Activated CD8-positive, alpha-beta memory T cell treated with anti-CD3 and anti-CD28 coated beads for 48 hours (primary cell): ENCODE data around the gene SAMD4A.
"Not testable (repeated sequence)": the region's sequence is repeated elsewhere in the genome, so short reads cannot be mapped to it uniquely, and the experiment has no call there.

ENCODE experiments used
- DNase-seq, 3 experiments: peaks; one replicate each; pipeline ENCODE4 v3.0.0-alpha.2; 2020; ENCODE audit warnings: low read depth in 2 of 3, low spot score in 2 of 3

SAMD4A gene

GRCh38 chr14:54794159-54794558, 227.2 kb downstream of the SAMD4A start:
- DNase-seq, result no peak

GRCh38 chr14:54794796-54795195, 227.9 kb downstream of the SAMD4A start:
- no peak for DNase-seq

GRCh38 chr14:54796961-54797360, 230.0 kb downstream of the SAMD4A start:
- no peak for DNase-seq

- DNase-seq, result no peak
These were observed 230.6 kb downstream of the SAMD4A start for GRCh38 chr14:54797556-54797955.

- no peak for DNase-seq
These were observed 231.1 kb downstream of the SAMD4A start for GRCh38 chr14:54797986-54798385.

- DNase-seq, result no peak
These were observed 231.7 kb downstream of the SAMD4A start for GRCh38 chr14:54798465-54799124.

GRCh38 chr14:54801482-54801881, 234.6 kb downstream of the SAMD4A start:
- DNase-seq, result not testable (repeated sequence)

- no peak for DNase-seq
These were observed 236.5 kb downstream of the SAMD4A start for GRCh38 chr14:54803396-54803795.

GRCh38 chr14:54803926-54804537, 237.1 kb downstream of the SAMD4A start:
- DNase-seq, result no peak

- DNase-seq, result no peak
These were observed 237.7 kb downstream of the SAMD4A start for GRCh38 chr14:54804538-54805041.

- DNase-seq, result no peak
These were observed 238.1 kb downstream of the SAMD4A start for GRCh38 chr14:54805070-54805444.

- DNase-seq, result peak; percentile 48 to 75 (median 68)
These were observed 238.8 kb downstream of the SAMD4A start for GRCh38 chr14:54805445-54806322.

GRCh38 chr14:54806616-54807015, 239.7 kb downstream of the SAMD4A start:
- DNase-seq, result no peak

- DNase-seq, result no peak
These were observed 240.5 kb downstream of the SAMD4A start for GRCh38 chr14:54807428-54807827.

GRCh38 chr14:54807881-54808280, 241.0 kb downstream of the SAMD4A start:
- DNase-seq, result no peak

GRCh38 chr14:54808326-54809161, 241.6 kb downstream of the SAMD4A start:
- DNase-seq, result no peak

- DNase-seq, result no peak
These were observed 242.8 kb downstream of the SAMD4A start for GRCh38 chr14:54809767-54810166.

GRCh38 chr14:54812617-54813016, 245.7 kb downstream of the SAMD4A start:
- no peak for DNase-seq

- no peak for DNase-seq
These were observed 246.2 kb downstream of the SAMD4A start for GRCh38 chr14:54813081-54813480.

GRCh38 chr14:54814076-54814475, 247.1 kb downstream of the SAMD4A start:
- peak in 1 of 3 experiments; percentile 34 for DNase-seq

GRCh38 chr14:54815016-54815415, 248.1 kb downstream of the SAMD4A start:
- DNase-seq, result no peak
